Stimulated activated CD8-positive, alpha-beta memory T cell treated with anti-CD3 and anti-CD28 coated beads, Interleukin-7, amount 100 ng/mL, for 1 hour (primary cell): ENCODE data around the gene OR1F1.
"Not testable (repeated sequence)": the region's sequence is repeated elsewhere in the genome, so short reads cannot be mapped to it uniquely, and the experiment has no call there.

Experiments
- DNase-seq, 2 donors: peaks; one replicate each; pipeline ENCODE4 v3.0.0-alpha.2; 2020; ENCODE audit warnings: low read depth in 2 of 2

Gene OR1F1

GRCh38 chr16:3198334-3199072, 10.5 kb downstream of the OR1F1 start:
- no peak for DNase-seq

- DNase-seq = no peak
These were observed 15.0 kb downstream of the OR1F1 start for GRCh38 chr16:3202903-3203539.

- DNase-seq = not testable (repeated sequence)
These were observed 17.9 kb downstream of the OR1F1 start for GRCh38 chr16:3205939-3206338.

- no peak for DNase-seq
These were observed 19.3 kb downstream of the OR1F1 start for GRCh38 chr16:3207086-3207953.

- DNase-seq = no peak
These were observed 24.0 kb downstream of the OR1F1 start for GRCh38 chr16:3212006-3212405.

GRCh38 chr16:3212567-3212966, 24.6 kb downstream of the OR1F1 start:
- DNase-seq = no peak

- DNase-seq = no peak
These were observed 27.0 kb downstream of the OR1F1 start for GRCh38 chr16:3214904-3215600.

GRCh38 chr16:3215601-3216262, 27.7 kb downstream of the OR1F1 start:
- DNase-seq = no peak

- no peak for DNase-seq
These were observed 28.2 kb downstream of the OR1F1 start for GRCh38 chr16:3216263-3216640.

GRCh38 chr16:3220839-3221238, 32.8 kb downstream of the OR1F1 start:
- no peak for DNase-seq

- no peak for DNase-seq
These were observed 36.0 kb downstream of the OR1F1 start for GRCh38 chr16:3223913-3224515.

- DNase-seq = no peak
These were observed 46.5 kb downstream of the OR1F1 start for GRCh38 chr16:3234543-3234856.

GRCh38 chr16:3234857-3235561, 47.0 kb downstream of the OR1F1 start, which contains the start of gene ZNF200:
ZNF200 (minus strand) TSS chr16:3235158; CDS start chr16:3233755, 1,403 bp downstream.
- peak; percentile 83 to 85 for DNase-seq

- no peak for DNase-seq
These were observed 48.1 kb downstream of the OR1F1 start for GRCh38 chr16:3235856-3236669.

GRCh38 chr16:3241761-3242160, 53.8 kb downstream of the OR1F1 start:
- no peak for DNase-seq

GRCh38 chr16:3242709-3243108, 54.7 kb downstream of the OR1F1 start:
- DNase-seq = no peak

GRCh38 chr16:3243882-3244281, 55.9 kb downstream of the OR1F1 start:
- no peak for DNase-seq

GRCh38 chr16:3246002-3246401, 58.0 kb downstream of the OR1F1 start:
- DNase-seq = no peak

GRCh38 chr16:3246876-3247275, 58.9 kb downstream of the OR1F1 start:
- DNase-seq = no peak

- no peak for DNase-seq
These were observed 60.6 kb downstream of the OR1F1 start for GRCh38 chr16:3248596-3248995.
